Type B pancreatic cell (in vitro differentiated cells): ENCODE measurements around the gene ZYG11B. TPM values are rescaled to one million over a fixed set of nuclear protein-coding genes. Genes with fewer than 3 reads are reported as not detected.

Source experiments
- DNase-seq: peaks from one replicate; pipeline ENCODE4 v3.0.0; 2021; ENCODE audit warnings: mixed read lengths; ENCODE audit not compliant: unreplicated experiment; ENCODE audit errors: extremely low spot score
- H3K27ac Mint-ChIP-seq: 2 replicates; pipeline ENCODE4 v1.8.0; 2021; ENCODE audit warnings: mild to moderate bottlenecking, mixed read lengths
- H3K27me3 Mint-ChIP-seq: 2 replicates; pipeline ENCODE4 v1.8.0; 2021; ENCODE audit warnings: mixed read lengths
- H3K36me3 Mint-ChIP-seq: 2 replicates; pipeline ENCODE4 v1.8.0; 2021; ENCODE audit warnings: mixed read lengths
- H3K4me1 Mint-ChIP-seq: one replicate; pipeline ENCODE4 v1.8.0; 2021; ENCODE audit warnings: mixed read lengths; ENCODE audit not compliant: unreplicated experiment
- H3K4me3 Mint-ChIP-seq: 2 replicates; pipeline ENCODE4 v1.8.0; 2021; ENCODE audit warnings: mild to moderate bottlenecking, mixed read lengths
- H3K9me3 Mint-ChIP-seq: 2 replicates; pipeline ENCODE4 v1.8.0; 2021; ENCODE audit warnings: mixed read lengths
- total RNA-seq: library from RNA; stranded (reverse); gene quantifications from 2 replicates; pipeline ENCODE4 v1.2.1, GENCODE V29; 2021; ENCODE audit warnings: low replicate concordance
- TF ChIP-seq, protein P1 (sequence below): fragments of 200-600 bp; sonication (generic); conservative IDR thresholded peaks from 2 replicates; pipeline ENCODE4 v1.5.0; 2021; ENCODE audit warnings: antibody characterized with exemption, mild to moderate bottlenecking

The ZYG11B gene
- total RNA-seq, 1 donor from 2014 or later, result 32.3 TPM

DNA sequence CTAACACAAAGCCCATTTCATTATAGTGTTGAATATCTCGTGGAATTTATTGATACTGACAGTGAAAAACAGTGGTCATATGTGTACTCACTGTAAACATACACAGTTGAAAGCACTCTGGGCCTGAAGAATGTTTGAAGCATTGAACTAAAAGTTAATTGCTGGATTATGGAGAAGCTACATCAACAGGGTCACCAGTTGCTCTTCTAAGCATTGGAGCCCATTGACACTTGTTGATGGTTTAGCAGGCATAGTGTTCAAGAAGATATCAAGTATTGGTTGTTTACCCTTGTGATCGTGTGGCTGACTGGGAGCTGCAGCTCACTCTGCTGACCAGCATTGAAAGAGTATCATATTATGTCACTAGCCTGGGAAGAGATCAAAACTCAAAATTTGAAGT lies 126.6 kb downstream of the ZYG11B start:
- Mint-ChIP-seq H3K4me1 (no peaks in the 10 kb centered on the region), H3K9me3 (no peaks in the 10 kb centered on the region), H3K27me3 (no peaks in the 10 kb centered on the region), H3K27ac (no peak overlapping the region), H3K4me3 (no peak overlapping the region), H3K36me3 (no peaks in the 10 kb centered on the region)
- no peak for DNase-seq
- TF ChIP-seq, protein P1, sequence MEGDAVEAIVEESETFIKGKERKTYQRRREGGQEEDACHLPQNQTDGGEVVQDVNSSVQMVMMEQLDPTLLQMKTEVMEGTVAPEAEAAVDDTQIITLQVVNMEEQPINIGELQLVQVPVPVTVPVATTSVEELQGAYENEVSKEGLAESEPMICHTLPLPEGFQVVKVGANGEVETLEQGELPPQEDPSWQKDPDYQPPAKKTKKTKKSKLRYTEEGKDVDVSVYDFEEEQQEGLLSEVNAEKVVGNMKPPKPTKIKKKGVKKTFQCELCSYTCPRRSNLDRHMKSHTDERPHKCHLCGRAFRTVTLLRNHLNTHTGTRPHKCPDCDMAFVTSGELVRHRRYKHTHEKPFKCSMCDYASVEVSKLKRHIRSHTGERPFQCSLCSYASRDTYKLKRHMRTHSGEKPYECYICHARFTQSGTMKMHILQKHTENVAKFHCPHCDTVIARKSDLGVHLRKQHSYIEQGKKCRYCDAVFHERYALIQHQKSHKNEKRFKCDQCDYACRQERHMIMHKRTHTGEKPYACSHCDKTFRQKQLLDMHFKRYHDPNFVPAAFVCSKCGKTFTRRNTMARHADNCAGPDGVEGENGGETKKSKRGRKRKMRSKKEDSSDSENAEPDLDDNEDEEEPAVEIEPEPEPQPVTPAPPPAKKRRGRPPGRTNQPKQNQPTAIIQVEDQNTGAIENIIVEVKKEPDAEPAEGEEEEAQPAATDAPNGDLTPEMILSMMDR, result no peak

- no peaks in the 10 kb centered on the region for H3K4me1 Mint-ChIP-seq
These were observed 129.3 kb downstream of the ZYG11B start for GRCh38 chr1:52855584-52855983.

GRCh38 chr1:52856026-52856425 lies 129.8 kb downstream of the ZYG11B start:
- no peak for DNase-seq
- Mint-ChIP-seq H3K9me3 (no peaks in the 10 kb centered on the region), H3K27ac (no peak overlapping the region), H3K36me3 (no peaks in the 10 kb centered on the region), H3K4me3 (no peak overlapping the region), H3K27me3 (no peaks in the 10 kb centered on the region), H3K4me1 (no peaks in the 10 kb centered on the region)
- TF ChIP-seq, protein P1, result no peak

More at GRCh38 chr1:52855584-52855983, 129.3 kb downstream of the ZYG11B start:
- DNase-seq, result no peak
- Mint-ChIP-seq H3K27ac (no peak overlapping the region), H3K4me3 (no peak overlapping the region), H3K36me3 (no peaks in the 10 kb centered on the region), H3K9me3 (no peaks in the 10 kb centered on the region), H3K27me3 (no peaks in the 10 kb centered on the region)
- TF ChIP-seq, protein P1, result no peak

DNA sequence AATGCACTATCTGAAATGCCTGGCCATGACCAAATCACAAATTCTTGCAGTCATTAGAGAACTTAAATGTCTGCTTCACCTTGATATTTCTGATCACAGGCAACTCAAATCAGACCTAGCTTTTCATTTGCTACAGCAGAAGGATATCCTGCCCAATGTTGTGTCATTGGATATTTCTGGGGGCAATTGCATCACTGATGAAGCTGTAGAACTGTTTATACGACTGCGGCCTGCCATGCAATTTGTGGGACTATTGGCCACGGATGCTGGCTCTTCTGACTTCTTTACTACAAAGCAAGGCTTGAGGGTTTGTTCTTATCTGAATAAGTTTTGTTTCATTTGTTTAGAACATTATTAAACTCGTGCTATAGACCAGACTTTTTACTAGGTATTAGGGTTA lies 131.2 kb downstream of the ZYG11B start:
- Mint-ChIP-seq H3K27me3 (no peaks in the 10 kb centered on the region), H3K4me1 (no peaks in the 10 kb centered on the region), H3K4me3 (no peak overlapping the region), H3K27ac (no peak overlapping the region), H3K36me3 (no peaks in the 10 kb centered on the region), H3K9me3 (no peaks in the 10 kb centered on the region)
- TF ChIP-seq, protein P1, result no peak
- no peak for DNase-seq

DNA sequence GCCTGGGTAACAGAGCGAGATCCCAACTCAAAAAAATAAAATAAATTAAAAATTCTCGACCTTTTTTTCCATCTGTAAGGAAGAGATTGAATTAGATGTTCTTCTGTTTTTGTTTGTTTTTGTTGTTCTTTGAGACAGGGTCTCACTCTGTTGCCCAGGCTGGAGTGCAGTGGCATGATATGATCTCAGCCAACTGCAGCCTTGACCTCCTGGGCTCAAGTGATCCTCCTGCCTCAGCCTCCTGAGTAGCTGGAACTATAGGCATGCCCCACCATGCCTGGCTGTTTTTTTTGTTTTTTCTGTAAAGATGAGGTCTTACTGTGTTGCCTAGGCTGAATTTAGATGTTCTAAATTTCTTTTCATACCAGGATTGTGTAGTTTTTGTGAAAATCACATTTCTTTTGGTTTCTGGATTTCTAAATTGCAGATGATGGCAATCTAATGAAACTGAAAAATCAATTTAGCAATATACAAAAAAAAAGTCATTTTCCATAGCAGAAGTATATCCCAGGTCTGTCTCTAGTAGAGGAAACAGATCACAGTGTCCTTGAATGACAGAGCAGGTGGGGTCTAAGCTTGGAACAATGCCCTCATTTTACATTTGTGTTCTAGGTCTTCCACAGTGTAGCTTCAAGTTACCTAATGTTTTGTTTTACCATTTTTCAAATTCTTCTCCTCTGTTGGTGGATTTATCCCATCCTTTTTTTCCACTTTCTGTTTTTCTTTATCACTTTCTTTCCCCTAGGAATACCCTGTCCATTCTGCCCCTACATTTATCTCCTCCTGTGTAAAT lies 136.6 kb downstream of the ZYG11B start:
- Mint-ChIP-seq H3K36me3 (no peaks in the 10 kb centered on the region), H3K27ac (no peak overlapping the region), H3K4me3 (no peak overlapping the region), H3K4me1 (peaks cover 5% of the 10 kb centered on the region), H3K27me3 (no peaks in the 10 kb centered on the region), H3K9me3 (no peaks in the 10 kb centered on the region)
- TF ChIP-seq, protein P1, result no peak
- no peak for DNase-seq
